Occipital lobe (tissue), 2 donors: ENCODE data around the gene CAPN10. TPM values are rescaled to one million over a fixed set of nuclear protein-coding genes. Genes with fewer than 3 reads are reported as not detected.

Experiments used
- DNase-seq: peaks from one replicate; lab custom pipeline; 2025; lab: John Stamatoyannopoulos, UW
- total RNA-seq: library from RNA; depleted of rRNA; stranded (reverse); fragments of >200 nt; gene quantifications from one replicate; pipeline ENCODE4 v1.2.3, GENCODE V29; 2014

The CAPN10 gene
- total RNA-seq, 1 donor from 2014 or later = 27.1 TPM

- no peak for DNase-seq
Measured at GRCh38 chr2:240588006-240588655, 1.6 kb downstream of the CAPN10 start.

DNA sequence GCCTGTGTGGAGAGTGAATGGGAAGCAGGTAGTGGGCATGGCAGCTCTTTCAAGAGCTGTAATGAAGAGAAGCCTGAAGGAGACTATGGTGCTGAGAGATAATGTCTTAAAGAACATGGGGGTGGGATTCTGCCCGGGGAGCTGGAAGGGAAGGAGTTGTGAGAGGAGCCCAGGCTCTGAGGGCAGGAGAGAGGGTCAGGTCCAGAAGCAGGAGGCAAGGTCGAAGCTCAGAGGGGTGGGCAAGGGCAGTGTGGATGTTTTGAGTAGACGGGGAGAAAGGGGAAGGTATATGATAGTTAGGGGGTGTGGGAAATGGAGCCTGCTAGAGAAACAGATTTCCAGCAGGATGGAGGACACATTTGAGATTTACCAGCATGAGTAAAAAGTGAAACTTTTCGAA lies 2.1 kb downstream of the CAPN10 start:
- no peak for DNase-seq

- no peak for DNase-seq
Measured at GRCh38 chr2:240589375-240589774, 2.8 kb downstream of the CAPN10 start.

- no peak for DNase-seq
Measured at GRCh38 chr2:240589850-240590525, 3.5 kb downstream of the CAPN10 start.

DNA sequence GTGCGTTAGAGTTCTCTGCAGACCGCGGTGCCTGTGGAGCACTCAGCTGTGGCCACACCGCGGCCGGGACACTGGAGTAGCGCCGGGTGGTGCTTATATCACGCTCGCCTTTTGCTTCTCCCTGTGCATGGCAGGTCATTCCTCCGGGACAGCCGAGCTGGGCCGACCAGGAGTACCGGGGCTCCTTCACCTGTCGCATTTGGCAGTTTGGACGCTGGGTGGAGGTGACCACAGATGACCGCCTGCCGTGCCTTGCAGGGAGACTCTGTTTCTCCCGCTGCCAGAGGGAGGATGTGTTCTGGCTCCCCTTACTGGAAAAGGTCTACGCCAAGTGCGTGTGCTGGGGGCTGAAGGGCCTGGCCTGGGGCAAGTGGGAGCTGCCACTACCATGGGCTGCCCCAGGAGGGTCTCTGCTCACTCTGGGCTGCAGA lies 4.2 kb downstream of the CAPN10 start:
- DNase-seq = no peak

- DNase-seq = no peak
Measured at GRCh38 chr2:240591226-240591625, 4.7 kb downstream of the CAPN10 start.

GRCh38 chr2:240591784-240592183 lies 5.2 kb downstream of the CAPN10 start:
- no peak for DNase-seq

DNA sequence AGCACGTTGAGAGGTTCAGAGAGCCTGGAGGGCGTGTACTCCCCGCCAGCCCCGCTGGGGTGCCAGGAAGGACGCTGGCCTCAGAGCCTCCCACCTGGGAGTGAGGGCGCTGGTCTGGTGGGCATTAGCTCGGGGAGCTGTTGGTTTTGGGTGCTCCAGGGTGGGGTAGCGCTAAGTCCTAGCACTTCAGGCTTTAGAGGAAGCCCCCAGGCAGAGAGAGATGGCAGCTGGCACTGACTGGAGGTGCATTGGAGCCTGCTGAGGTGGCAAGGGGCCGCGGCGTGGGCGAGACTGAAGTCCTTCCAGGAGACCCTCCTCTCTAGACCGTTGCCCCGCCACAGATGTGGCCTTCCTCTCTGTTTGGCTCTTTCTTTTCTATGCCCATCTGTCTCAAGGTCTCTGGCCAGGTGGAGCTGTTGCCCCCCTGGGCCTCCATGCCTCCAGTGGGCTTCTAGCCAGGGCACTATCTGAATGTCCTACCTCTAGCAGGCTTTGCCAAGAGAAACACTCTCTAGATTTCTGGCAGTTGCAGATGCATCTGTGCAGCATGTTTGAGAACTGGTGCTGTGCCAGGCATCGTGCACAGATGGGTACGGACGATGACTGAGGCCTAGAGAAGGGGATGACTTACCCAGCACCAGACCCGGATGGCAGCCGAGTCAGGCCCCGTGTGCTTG lies 6.6 kb downstream of the CAPN10 start:
- no peak for DNase-seq

DNA sequence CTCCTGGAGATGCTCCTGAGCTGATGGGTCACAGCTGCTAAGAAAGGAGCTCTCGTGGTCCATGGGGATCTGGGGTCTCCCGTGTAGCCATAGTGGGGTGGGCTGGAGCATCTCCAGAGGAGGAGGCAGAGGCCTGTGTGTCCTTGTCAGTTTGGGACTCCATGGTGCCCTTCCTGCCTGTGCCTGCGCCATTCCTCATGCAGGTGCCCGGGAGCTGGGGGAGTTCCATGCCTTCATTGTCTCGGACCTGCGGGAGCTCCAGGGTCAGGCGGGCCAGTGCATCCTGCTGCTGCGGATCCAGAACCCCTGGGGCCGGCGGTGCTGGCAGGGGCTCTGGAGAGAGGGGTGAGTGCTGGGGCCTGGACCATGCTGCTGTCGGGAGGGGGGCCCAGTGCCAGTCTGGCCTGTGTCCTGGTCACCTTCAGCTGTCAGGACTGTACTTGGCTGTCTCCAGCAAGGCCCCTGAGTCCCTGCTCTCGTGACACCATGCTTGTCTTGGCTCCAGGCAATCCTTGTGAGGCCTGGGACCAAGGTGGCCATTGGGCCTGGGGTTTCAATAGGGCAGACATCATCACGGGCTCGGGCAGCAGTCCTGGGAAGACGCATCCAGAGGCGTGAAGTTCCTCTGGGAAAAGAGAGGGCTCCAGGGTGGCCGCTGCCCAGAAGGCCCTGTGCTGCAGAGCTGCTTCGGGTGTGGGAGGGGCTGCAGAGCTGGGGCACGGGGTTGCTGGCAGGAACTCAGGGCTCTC lies 7.3 kb downstream of the CAPN10 start:
- no peak for DNase-seq

GRCh38 chr2:240594511-240595380 lies 8.2 kb downstream of the CAPN10 start:
- DNase-seq = no peak

- no peak for DNase-seq
Measured at GRCh38 chr2:240595381-240596079, 9.0 kb downstream of the CAPN10 start.

DNA sequence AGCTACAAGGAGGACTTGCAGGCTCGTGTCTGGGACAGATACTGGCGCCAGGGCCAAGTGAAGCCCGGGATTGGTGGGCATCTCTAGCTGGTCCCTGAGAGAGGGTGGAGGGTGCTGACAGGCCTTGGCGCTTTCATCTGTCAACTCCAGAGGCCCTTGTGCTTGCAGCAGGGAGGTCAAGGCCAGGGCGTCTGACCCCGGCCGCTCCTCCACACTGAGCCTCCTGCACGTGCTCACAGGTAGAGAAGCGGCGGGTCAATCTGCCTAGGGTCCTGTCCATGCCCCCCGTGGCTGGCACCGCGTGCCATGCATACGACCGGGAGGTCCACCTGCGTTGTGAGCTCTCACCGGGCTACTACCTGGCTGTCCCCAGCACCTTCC lies 9.5 kb downstream of the CAPN10 start:
- no peak for DNase-seq

GRCh38 chr2:240596491-240596931 lies 10.0 kb downstream of the CAPN10 start:
- peak; percentile 53 for DNase-seq

DNA sequence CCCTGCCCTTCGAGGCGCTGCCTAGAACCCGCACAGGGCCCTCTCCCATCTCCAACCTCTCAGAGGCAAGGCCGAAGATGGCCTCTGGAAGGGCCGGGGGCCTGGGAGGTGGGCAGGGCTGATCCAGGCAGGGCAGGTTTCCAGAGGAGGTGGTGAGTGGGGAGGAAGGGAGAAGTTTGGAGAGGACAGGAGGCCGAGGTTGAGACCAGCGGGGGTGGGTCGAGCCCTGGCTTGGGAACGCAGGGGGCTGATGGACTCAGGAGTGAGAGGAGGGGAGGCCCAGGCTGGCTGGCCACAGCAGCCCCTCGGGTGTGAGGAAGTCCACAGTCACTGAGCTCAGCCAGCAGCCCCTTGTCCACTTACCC lies 10.5 kb downstream of the CAPN10 start:
- no peak for DNase-seq

GRCh38 chr2:240597419-240598181 lies 11.1 kb downstream of the CAPN10 start:
- no peak for DNase-seq

GRCh38 chr2:240598311-240598911 lies 11.9 kb downstream of the CAPN10 start:
- no peak for DNase-seq

GRCh38 chr2:240599141-240599583 lies 12.6 kb downstream of the CAPN10 start:
- DNase-seq = no peak

DNA sequence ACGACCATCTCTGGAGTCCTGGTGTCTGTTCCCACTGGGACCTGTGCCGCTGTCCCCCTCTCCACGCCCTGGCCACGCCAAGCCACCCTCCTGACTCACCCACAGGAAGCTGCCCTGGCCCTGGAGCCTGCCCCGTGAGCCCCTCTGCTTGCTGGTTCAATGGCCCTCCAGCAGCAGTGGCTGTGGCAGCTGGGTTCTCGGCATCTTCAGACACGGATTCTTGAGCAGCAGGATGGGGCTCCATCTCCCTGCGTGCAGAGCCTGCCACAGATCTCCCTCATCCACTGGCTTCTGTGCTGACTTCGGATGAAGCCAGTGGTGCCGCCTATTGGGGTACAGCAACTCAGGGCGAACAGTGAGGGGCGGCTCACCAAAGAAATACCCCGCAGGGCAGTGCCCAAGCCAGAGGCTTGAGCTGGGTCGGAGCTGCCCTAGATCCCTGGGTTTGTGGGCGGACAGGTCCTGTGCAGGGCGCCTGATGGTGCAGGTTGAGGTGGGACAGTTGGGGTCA lies 14.0 kb downstream of the CAPN10 start:
- DNase-seq = no peak
